WTC11 (cell line): Measurements from ENCODE around the gene RPGR. TPM values are rescaled to one million over a fixed set of nuclear protein-coding genes. Genes with fewer than 3 reads are reported as not detected.

Source experiments
- ATAC-seq: fragments of 200-7000 bp; cut with Tn5 transposase; 2 replicates; pipeline ENCODE4 v1.10.0; 2021; ENCODE audit warnings: mild to moderate bottlenecking, moderate library complexity
- CTCF ChIA-PET: fragments of 300-600 bp; sonication (Branson Sonifier 250); formaldehyde crosslinking; loops from one replicate; lab custom pipeline; 2021; ENCODE audit warnings: antibody characterized with exemption; lab: Charles Lee
- POLR2A ChIA-PET: fragments of 350-600 bp; sonication (Branson Sonifier 250); formaldehyde crosslinking; loops from one replicate; lab custom pipeline; 2021; ENCODE audit warnings: antibody characterized with exemption; lab: Charles Lee
- DNase-seq: peaks from one replicate; pipeline ENCODE4 v3.0.0; 2021; ENCODE audit warnings: low spot score
- H3K27ac Mint-ChIP-seq: 2 replicates; pipeline ENCODE4 v1.8.0; 2021; ENCODE audit warnings: mixed read lengths
- H3K27me3 Mint-ChIP-seq: 2 replicates; pipeline ENCODE4 v1.8.0; 2021; ENCODE audit warnings: low read depth, mild to moderate bottlenecking, moderate library complexity, mixed read lengths
- H3K36me3 Mint-ChIP-seq: 2 replicates; pipeline ENCODE4 v1.8.0; 2021; ENCODE audit warnings: mixed read lengths
- H3K4me1 Mint-ChIP-seq: 2 replicates; pipeline ENCODE4 v1.8.0; 2022; ENCODE audit warnings: mixed read lengths
- H3K4me3 Mint-ChIP-seq: 2 replicates; pipeline ENCODE4 v1.8.0; 2021; ENCODE audit warnings: mild to moderate bottlenecking, moderate library complexity, mixed read lengths
- H3K9me3 Mint-ChIP-seq: 2 replicates; pipeline ENCODE4 v1.8.0; 2021; ENCODE audit warnings: mixed read lengths
- ATF1 ChIP-seq: sonication (generic); formaldehyde crosslinking; IDR thresholded peaks from 2 replicates; pipeline ENCODE4 v1.8.1; 2023; ENCODE audit warnings: mild to moderate bottlenecking, moderate library complexity, missing genetic modification reagents
- CREM ChIP-seq: sonication (generic); formaldehyde crosslinking; IDR thresholded peaks from 2 replicates; pipeline ENCODE4 v1.8.1; 2022; ENCODE audit warnings: mild to moderate bottlenecking, missing genetic modification reagents, moderate library complexity
- EMX1 ChIP-seq: fragments of 250-450 bp; sonication (Bioruptor Pico); IDR thresholded peaks from 2 replicates; pipeline ENCODE4 v1.8.0; 2021; ENCODE audit warnings: mild to moderate bottlenecking
- NFE2L1 ChIP-seq: sonication (generic); formaldehyde crosslinking; IDR thresholded peaks from 2 replicates; pipeline ENCODE4 v1.8.1; 2023; ENCODE audit warnings: missing genetic modification reagents
- PRRX2 ChIP-seq: fragments of 250-450 bp; sonication (Bioruptor Pico); IDR thresholded peaks from 2 replicates; pipeline ENCODE4 v1.8.0; 2021; ENCODE audit warnings: mild to moderate bottlenecking
- SMAD3 ChIP-seq: sonication (generic); formaldehyde crosslinking; IDR thresholded peaks from 2 replicates; pipeline ENCODE4 v1.8.0; 2022; ENCODE audit warnings: missing genetic modification reagents, mild to moderate bottlenecking, borderline replicate concordance
- SMAD4 ChIP-seq: sonication (generic); formaldehyde crosslinking; IDR thresholded peaks from 2 replicates; pipeline ENCODE4 v1.8.0; 2022; ENCODE audit warnings: mild to moderate bottlenecking, missing genetic modification reagents
- ZNF121 ChIP-seq: sonication (generic); formaldehyde crosslinking; IDR thresholded peaks from 2 replicates; pipeline ENCODE4 v1.8.0; 2023; ENCODE audit warnings: missing genetic modification reagents
- ZNF219 ChIP-seq: sonication (generic); formaldehyde crosslinking; IDR thresholded peaks from 2 replicates; pipeline ENCODE4 v1.8.0; 2023; ENCODE audit warnings: missing genetic modification reagents, mild to moderate bottlenecking, borderline replicate concordance
- ZNF396 ChIP-seq: fragments of 250-450 bp; sonication (Bioruptor Pico); IDR thresholded peaks from 2 replicates; pipeline ENCODE4 v1.8.0; 2021; ENCODE audit warnings: mild to moderate bottlenecking, moderate library complexity, borderline replicate concordance
- total RNA-seq: library from RNA; stranded (reverse); gene quantifications from 3 replicates; pipeline ENCODE4 v1.2.3, GENCODE V29; 2021
- TF ChIP-seq, protein P1 (sequence below): sonication (generic); formaldehyde crosslinking; IDR thresholded peaks from 2 replicates; pipeline ENCODE4 v1.8.0; 2022; ENCODE audit warnings: mild to moderate bottlenecking, missing genetic modification reagents
- TF ChIP-seq, protein P2 (sequence below): sonication (generic); formaldehyde crosslinking; IDR thresholded peaks from 2 replicates; pipeline ENCODE4 v1.8.1; 2023; ENCODE audit warnings: mild to moderate bottlenecking, missing genetic modification reagents, borderline replicate concordance
- TF ChIP-seq, protein P3 (sequence below): sonication (generic); formaldehyde crosslinking; IDR thresholded peaks from 2 replicates; pipeline ENCODE4 v1.8.1; 2022; ENCODE audit warnings: low read depth, mild to moderate bottlenecking, moderate library complexity, missing genetic modification reagents, borderline replicate concordance
- TF ChIP-seq, protein P4 (sequence below): sonication (generic); formaldehyde crosslinking; IDR thresholded peaks from 2 replicates; pipeline ENCODE4 v1.8.1; 2022; ENCODE audit warnings: mild to moderate bottlenecking, missing genetic modification reagents, moderate library complexity, borderline replicate concordance
- TF ChIP-seq, protein P5 (sequence below): fragments of 250-450 bp; sonication (Bioruptor Pico); IDR thresholded peaks from 2 replicates; pipeline ENCODE4 v1.9.0; 2021; ENCODE audit warnings: mild to moderate bottlenecking
- TF ChIP-seq, protein P6 (sequence below): sonication (generic); formaldehyde crosslinking; IDR thresholded peaks from 2 replicates; pipeline ENCODE4 v1.8.0; 2023; ENCODE audit warnings: missing genetic modification reagents
- TF ChIP-seq, protein P7 (sequence below): sonication (generic); formaldehyde crosslinking; IDR thresholded peaks from 2 replicates; pipeline ENCODE4 v1.8.1; 2022; ENCODE audit warnings: low read depth, missing genetic modification reagents, borderline replicate concordance

Gene RPGR
- total RNA-seq, 1 experiment from 2014 or later = 10.7 TPM

DNA sequence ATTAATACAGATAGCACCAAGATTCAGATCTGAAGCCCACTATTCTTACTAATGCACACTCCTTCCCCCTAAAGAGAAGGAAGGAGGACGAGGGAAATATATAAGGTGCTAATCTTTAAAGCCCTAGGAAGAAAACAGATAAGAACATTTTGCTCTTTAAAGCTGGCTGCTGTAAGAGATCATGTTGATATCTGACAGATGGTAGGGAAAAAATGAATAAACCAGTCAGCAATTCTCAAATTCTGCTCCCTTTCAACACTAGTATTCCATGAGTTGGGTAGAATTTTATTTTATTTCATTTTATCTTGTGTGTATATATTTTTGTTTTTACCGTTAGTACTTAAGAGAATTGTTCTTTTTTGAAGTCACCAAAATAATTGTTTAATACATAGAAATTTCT lies 44.3 kb upstream of the RPGR start:
- no peaks in the 10 kb centered on the region for H3K36me3 Mint-ChIP-seq
- ChIA-PET CTCF (no interaction called here), POLR2A (no interaction called here)
- no peaks in the 10 kb centered on the region for H3K4me1 Mint-ChIP-seq
- ATAC-seq = no peak
- H3K9me3 Mint-ChIP-seq = no peaks in the 10 kb centered on the region
- H3K27ac Mint-ChIP-seq = no peak overlapping the region
- DNase-seq = no peak
- TF ChIP-seq EMX1 (CRISPR knock-in tag) (no peak), SMAD3 (CRISPR knock-in tag) (no peak), CREM (CRISPR knock-in tag) (no peak), ZNF396 (no peak), PRRX2 (CRISPR knock-in tag) (no peak)
- TF ChIP-seq, protein P1, sequence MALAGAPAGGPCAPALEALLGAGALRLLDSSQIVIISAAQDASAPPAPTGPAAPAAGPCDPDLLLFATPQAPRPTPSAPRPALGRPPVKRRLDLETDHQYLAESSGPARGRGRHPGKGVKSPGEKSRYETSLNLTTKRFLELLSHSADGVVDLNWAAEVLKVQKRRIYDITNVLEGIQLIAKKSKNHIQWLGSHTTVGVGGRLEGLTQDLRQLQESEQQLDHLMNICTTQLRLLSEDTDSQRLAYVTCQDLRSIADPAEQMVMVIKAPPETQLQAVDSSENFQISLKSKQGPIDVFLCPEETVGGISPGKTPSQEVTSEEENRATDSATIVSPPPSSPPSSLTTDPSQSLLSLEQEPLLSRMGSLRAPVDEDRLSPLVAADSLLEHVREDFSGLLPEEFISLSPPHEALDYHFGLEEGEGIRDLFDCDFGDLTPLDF (CRISPR knock-in tag) = no peak
- TF ChIP-seq, protein P2, sequence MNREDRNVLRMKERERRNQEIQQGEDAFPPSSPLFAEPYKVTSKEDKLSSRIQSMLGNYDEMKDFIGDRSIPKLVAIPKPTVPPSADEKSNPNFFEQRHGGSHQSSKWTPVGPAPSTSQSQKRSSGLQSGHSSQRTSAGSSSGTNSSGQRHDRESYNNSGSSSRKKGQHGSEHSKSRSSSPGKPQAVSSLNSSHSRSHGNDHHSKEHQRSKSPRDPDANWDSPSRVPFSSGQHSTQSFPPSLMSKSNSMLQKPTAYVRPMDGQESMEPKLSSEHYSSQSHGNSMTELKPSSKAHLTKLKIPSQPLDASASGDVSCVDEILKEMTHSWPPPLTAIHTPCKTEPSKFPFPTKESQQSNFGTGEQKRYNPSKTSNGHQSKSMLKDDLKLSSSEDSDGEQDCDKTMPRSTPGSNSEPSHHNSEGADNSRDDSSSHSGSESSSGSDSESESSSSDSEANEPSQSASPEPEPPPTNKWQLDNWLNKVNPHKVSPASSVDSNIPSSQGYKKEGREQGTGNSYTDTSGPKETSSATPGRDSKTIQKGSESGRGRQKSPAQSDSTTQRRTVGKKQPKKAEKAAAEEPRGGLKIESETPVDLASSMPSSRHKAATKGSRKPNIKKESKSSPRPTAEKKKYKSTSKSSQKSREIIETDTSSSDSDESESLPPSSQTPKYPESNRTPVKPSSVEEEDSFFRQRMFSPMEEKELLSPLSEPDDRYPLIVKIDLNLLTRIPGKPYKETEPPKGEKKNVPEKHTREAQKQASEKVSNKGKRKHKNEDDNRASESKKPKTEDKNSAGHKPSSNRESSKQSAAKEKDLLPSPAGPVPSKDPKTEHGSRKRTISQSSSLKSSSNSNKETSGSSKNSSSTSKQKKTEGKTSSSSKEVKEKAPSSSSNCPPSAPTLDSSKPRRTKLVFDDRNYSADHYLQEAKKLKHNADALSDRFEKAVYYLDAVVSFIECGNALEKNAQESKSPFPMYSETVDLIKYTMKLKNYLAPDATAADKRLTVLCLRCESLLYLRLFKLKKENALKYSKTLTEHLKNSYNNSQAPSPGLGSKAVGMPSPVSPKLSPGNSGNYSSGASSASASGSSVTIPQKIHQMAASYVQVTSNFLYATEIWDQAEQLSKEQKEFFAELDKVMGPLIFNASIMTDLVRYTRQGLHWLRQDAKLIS (CRISPR knock-in tag) = no peak
- TF ChIP-seq, protein P3, sequence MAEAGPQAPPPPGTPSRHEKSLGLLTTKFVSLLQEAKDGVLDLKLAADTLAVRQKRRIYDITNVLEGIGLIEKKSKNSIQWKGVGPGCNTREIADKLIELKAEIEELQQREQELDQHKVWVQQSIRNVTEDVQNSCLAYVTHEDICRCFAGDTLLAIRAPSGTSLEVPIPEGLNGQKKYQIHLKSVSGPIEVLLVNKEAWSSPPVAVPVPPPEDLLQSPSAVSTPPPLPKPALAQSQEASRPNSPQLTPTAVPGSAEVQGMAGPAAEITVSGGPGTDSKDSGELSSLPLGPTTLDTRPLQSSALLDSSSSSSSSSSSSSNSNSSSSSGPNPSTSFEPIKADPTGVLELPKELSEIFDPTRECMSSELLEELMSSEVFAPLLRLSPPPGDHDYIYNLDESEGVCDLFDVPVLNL (CRISPR knock-in tag) = no peak
- TF ChIP-seq, protein P4, sequence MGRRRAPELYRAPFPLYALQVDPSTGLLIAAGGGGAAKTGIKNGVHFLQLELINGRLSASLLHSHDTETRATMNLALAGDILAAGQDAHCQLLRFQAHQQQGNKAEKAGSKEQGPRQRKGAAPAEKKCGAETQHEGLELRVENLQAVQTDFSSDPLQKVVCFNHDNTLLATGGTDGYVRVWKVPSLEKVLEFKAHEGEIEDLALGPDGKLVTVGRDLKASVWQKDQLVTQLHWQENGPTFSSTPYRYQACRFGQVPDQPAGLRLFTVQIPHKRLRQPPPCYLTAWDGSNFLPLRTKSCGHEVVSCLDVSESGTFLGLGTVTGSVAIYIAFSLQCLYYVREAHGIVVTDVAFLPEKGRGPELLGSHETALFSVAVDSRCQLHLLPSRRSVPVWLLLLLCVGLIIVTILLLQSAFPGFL (CRISPR knock-in tag) = no peak
- TF ChIP-seq, protein P5, sequence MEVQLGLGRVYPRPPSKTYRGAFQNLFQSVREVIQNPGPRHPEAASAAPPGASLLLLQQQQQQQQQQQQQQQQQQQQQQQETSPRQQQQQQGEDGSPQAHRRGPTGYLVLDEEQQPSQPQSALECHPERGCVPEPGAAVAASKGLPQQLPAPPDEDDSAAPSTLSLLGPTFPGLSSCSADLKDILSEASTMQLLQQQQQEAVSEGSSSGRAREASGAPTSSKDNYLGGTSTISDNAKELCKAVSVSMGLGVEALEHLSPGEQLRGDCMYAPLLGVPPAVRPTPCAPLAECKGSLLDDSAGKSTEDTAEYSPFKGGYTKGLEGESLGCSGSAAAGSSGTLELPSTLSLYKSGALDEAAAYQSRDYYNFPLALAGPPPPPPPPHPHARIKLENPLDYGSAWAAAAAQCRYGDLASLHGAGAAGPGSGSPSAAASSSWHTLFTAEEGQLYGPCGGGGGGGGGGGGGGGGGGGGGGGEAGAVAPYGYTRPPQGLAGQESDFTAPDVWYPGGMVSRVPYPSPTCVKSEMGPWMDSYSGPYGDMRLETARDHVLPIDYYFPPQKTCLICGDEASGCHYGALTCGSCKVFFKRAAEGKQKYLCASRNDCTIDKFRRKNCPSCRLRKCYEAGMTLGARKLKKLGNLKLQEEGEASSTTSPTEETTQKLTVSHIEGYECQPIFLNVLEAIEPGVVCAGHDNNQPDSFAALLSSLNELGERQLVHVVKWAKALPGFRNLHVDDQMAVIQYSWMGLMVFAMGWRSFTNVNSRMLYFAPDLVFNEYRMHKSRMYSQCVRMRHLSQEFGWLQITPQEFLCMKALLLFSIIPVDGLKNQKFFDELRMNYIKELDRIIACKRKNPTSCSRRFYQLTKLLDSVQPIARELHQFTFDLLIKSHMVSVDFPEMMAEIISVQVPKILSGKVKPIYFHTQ (CRISPR knock-in tag) = no peak
- no peak overlapping the region for H3K4me3 Mint-ChIP-seq
- H3K27me3 Mint-ChIP-seq = no peaks in the 10 kb centered on the region

DNA sequence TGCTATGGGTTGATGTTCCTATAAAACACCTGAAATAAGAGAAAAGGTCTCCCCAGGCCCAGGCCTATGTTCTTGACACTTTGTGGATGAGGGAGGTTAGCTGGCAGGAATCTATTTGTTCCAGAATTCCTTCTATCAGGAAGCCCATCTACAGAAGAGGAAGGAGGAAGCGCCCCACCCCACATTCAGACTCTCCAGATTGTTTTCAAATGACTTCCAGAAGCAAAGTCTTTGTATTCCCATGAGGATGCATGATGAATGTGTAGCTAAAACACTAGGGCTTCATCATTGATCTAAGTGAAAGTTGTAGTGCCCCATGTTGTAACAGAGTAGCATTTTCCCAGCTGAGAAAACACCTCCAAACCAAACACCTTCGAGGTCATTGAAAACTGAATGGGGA lies 41.5 kb upstream of the RPGR start:
- no peaks in the 10 kb centered on the region for H3K9me3 Mint-ChIP-seq
- no peak overlapping the region for H3K27ac Mint-ChIP-seq
- DNase-seq (no peak), ATAC-seq (no peak)
- no peaks in the 10 kb centered on the region for H3K4me1 Mint-ChIP-seq
- no peaks in the 10 kb centered on the region for H3K27me3 Mint-ChIP-seq
- CTCF ChIA-PET = no interaction called here
- H3K36me3 Mint-ChIP-seq = no peaks in the 10 kb centered on the region
- POLR2A ChIA-PET = no interaction called here
- no peak overlapping the region for H3K4me3 Mint-ChIP-seq
- TF ChIP-seq NFE2L1 (no peak), ZNF121 (CRISPR knock-in tag) (no peak), SMAD4 (CRISPR knock-in tag) (no peak), ZNF219 (no peak), ATF1 (CRISPR knock-in tag) (no peak)
- TF ChIP-seq, protein P6, sequence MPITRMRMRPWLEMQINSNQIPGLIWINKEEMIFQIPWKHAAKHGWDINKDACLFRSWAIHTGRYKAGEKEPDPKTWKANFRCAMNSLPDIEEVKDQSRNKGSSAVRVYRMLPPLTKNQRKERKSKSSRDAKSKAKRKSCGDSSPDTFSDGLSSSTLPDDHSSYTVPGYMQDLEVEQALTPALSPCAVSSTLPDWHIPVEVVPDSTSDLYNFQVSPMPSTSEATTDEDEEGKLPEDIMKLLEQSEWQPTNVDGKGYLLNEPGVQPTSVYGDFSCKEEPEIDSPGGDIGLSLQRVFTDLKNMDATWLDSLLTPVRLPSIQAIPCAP (CRISPR knock-in tag) = no peak
- TF ChIP-seq, protein P5 (CRISPR knock-in tag) = no peak
- TF ChIP-seq, protein P3 (CRISPR knock-in tag) = no peak
- TF ChIP-seq, protein P7, sequence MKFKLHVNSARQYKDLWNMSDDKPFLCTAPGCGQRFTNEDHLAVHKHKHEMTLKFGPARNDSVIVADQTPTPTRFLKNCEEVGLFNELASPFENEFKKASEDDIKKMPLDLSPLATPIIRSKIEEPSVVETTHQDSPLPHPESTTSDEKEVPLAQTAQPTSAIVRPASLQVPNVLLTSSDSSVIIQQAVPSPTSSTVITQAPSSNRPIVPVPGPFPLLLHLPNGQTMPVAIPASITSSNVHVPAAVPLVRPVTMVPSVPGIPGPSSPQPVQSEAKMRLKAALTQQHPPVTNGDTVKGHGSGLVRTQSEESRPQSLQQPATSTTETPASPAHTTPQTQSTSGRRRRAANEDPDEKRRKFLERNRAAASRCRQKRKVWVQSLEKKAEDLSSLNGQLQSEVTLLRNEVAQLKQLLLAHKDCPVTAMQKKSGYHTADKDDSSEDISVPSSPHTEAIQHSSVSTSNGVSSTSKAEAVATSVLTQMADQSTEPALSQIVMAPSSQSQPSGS = no peak
